GM12892 (cell line): Measurements from ENCODE around the gene APBB3.

Experiments
- POLR2A ChIP-seq: IDR thresholded peaks from 2 replicates; pipeline ENCODE4 v1.6.1; 2011; ENCODE audit warnings: low read depth, low read length, control low read depth
- POLR2AphosphoS5 ChIP-seq: IDR thresholded peaks from 2 replicates; pipeline ENCODE4 v1.6.1; 2011; ENCODE audit warnings: low read depth, low read length, control low read depth
- TAF1 ChIP-seq: IDR thresholded peaks from 2 replicates; pipeline ENCODE4 v1.6.1; 2011; ENCODE audit warnings: low read depth, mild to moderate bottlenecking, control low read depth, low read length, borderline replicate concordance

DNA sequence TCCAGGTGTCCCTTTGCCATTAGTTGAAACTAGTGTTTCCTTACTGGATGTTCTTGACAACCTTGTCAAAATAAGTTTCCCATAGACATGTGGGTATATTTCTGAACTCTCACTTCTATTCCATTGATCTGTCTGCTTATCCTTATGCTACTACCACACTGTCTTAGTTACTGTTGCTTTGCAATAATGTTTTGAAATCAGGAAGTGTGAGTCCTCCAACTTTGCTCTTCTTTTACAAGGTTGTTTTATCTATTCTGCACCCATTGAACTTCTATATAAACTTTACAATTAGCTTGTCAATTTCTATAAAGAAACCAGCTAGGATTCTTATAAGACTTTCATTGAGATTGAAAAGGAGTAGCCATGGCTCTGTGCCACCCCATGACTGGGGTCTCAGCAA lies 44.3 kb upstream of the APBB3 start:
- TF ChIP-seq TAF1 = no peak
- no peak for TF ChIP-seq POLR2AphosphoS5
- TF ChIP-seq POLR2A = no peak
